NCI-H510A treated with DMSO at 0.1 percent for 48 hours (cell line): ENCODE data around the gene IL25.
"Not testable (repeated sequence)": the region's sequence is repeated elsewhere in the genome, so short reads cannot be mapped to it uniquely, and the experiment has no call there.

ENCODE experiments used
- DNase-seq: peaks from one replicate; lab custom pipeline; 2025; lab: John Stamatoyannopoulos, UW

Gene IL25

GRCh38 chr14:23372509-23372908 lies at the start of gene IL25:
TSS of gene IL25 (plus strand) at chr14:23372809.
- DNase-seq = no peak

GRCh38 chr14:23323838-23324454 lies 48.7 kb upstream of the IL25 start:
- no peak for DNase-seq

- DNase-seq = no peak
Measured at GRCh38 chr14:23324455-23324846, 48.2 kb upstream of the IL25 start.

- no peak for DNase-seq
Measured at GRCh38 chr14:23324993-23325392, 47.6 kb upstream of the IL25 start.

GRCh38 chr14:23325746-23326145 lies 46.9 kb upstream of the IL25 start:
- DNase-seq = not testable (repeated sequence)

- no peak for DNase-seq
Measured at GRCh38 chr14:23326491-23327332, 45.9 kb upstream of the IL25 start.

- peak; percentile 73 for DNase-seq
Measured at GRCh38 chr14:23327947-23328744, 44.5 kb upstream of the IL25 start.

- no peak for DNase-seq
Measured at GRCh38 chr14:23335623-23336022, 37.0 kb upstream of the IL25 start.

- no peak for DNase-seq
Measured at GRCh38 chr14:23339506-23340268, 32.9 kb upstream of the IL25 start.

GRCh38 chr14:23344481-23344880 lies 28.1 kb upstream of the IL25 start:
- no peak for DNase-seq

GRCh38 chr14:23345987-23346692 lies 26.5 kb upstream of the IL25 start:
- no peak for DNase-seq

GRCh38 chr14:23346693-23347405 lies 25.8 kb upstream of the IL25 start:
- no peak for DNase-seq

GRCh38 chr14:23347406-23348296 lies 25.0 kb upstream of the IL25 start:
- no peak for DNase-seq

GRCh38 chr14:23348297-23348655 lies 24.3 kb upstream of the IL25 start:
- no peak for DNase-seq

GRCh38 chr14:23349156-23349845 lies 23.3 kb upstream of the IL25 start:
- no peak for DNase-seq

GRCh38 chr14:23351681-23352505 lies 20.7 kb upstream of the IL25 start:
- no peak for DNase-seq

GRCh38 chr14:23352506-23353432 lies 19.8 kb upstream of the IL25 start, which contains the start of gene SLC22A17:
TSS of gene SLC22A17 (minus strand) at chr14:23352887.
- DNase-seq = peak; percentile 5
